NCI-H526 treated with DMSO at 0.1 percent for 48 hours (cell line): ENCODE data around the gene NBPF11.
"Not testable (repeated sequence)": the region's sequence is repeated elsewhere in the genome, so short reads cannot be mapped to it uniquely, and the experiment has no call there.

Experiments used
- DNase-seq: peaks from one replicate; lab custom pipeline; 2025; lab: John Stamatoyannopoulos, UW

Gene NBPF11, protein sequence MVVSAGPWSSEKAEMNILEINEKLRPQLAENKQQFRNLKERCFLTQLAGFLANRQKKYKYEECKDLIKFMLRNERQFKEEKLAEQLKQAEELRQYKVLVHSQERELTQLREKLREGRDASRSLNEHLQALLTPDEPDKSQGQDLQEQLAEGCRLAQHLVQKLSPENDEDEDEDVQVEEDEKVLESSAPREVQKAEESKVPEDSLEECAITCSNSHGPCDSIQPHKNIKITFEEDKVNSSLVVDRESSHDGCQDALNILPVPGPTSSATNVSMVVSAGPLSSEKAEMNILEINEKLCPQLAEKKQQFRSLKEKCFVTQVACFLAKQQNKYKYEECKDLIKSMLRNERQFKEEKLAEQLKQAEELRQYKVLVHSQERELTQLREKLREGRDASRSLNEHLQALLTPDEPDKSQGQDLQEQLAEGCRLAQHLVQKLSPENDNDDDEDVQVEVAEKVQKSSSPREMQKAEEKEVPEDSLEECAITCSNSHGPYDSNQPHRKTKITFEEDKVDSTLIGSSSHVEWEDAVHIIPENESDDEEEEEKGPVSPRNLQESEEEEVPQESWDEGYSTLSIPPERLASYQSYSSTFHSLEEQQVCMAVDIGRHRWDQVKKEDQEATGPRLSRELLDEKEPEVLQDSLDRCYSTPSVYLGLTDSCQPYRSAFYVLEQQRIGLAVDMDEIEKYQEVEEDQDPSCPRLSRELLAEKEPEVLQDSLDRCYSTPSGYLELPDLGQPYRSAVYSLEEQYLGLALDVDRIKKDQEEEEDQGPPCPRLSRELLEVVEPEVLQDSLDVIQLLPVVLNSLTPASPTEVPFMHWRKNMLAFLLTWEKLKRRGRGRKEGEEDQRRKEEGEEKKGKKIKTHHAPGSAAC

DNA sequence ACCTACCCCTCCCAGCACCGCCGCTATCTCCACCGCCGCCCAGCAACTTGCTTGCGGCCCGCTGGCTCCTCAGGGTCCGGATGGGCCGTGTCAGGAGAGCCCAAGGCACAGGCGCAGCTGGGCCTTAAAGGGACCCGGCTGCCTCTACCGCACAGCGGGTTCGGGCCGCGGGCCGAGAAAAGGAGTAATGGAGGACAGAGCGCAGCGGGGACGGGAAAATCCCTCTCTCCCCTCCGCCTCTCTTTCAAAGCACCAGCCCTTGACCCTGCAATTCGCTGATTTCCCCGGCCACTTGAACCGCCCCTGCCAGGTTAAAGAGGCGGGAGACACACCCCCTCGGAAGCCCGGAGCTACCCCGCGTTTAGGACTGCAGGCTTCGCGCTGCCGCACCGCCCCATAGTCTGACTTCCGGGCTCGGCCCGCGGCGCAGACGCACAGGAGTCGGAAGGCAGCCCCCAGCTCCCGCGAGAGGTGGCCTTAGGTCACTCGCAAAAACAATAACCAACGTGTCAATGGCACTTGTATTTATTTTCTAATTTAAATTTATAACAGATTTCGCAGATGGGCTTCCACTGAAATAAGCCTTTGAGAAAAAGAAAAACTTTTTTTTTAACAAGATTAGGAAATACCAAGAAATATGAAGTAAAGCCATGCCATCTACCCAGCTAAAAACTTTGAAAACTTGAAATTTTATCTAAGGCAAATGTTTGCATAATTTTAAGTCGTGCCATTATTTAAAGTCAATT lies at the start of gene NBPF11:
Gene NBPF11 (minus strand): TSS at position 371 of the 746 bp plus-strand sequence. CDS start 25,278 bp downstream, outside the sequence.
- peak; percentile 88 for DNase-seq

DNA sequence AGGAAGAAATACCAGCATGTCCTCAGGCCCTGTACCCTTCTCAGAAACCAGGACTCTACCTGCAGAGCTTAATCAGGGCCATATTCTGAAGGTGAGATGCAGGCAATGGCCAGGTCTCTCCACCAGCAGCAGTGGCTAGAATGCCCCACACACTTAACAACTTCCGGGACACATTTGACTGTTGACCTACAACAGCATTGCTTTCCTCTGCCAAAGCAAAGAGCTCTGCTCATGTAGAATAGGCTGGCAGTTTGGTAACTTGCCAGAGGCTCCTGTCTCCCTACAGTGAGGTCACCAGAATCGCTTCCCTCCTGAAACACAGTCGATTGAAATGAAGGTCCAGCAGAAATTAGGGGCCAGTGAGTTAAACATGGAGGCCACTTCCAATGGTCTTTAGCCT lies 45.3 kb upstream of the NBPF11 start:
- DNase-seq = not testable (repeated sequence)

DNA sequence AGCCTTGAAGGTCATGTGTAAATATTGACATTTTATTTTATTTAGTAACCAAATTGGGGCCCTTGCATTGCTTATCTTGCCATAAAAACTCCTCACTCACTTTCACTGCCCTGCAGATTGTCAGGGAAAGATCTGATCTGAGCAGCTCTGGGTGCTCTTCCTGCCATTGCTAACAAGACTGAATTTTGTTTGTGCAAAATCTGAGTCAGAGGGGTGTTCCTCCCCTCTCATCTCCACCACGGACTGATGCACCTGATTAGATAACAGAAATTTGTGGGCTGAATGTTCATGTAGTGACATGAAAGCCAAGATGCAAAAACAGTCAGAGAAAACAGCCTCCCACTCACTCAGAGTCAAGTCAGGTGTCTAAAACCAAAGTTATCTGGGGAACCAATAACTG lies 44.9 kb upstream of the NBPF11 start:
- not testable (repeated sequence) for DNase-seq

DNA sequence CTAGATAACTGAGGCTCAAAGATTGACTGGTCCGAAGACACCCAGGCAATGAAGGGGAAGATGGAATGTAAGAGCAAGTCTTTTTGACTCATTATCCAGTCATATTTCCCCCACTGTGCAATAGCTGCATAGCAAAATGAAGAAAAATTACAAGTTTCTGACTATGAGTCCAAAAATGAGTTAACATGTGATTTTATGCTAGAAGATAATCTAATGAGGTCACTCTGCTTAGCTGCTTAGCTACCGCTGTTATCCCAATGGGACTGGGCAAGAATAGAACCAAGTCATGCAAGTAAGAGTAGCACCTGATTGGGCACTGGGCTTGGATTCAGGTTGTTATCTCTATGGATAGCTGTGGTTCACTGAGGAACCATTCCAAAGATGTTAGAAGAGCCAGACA lies 43.0 kb upstream of the NBPF11 start:
- DNase-seq = not testable (repeated sequence)

DNA sequence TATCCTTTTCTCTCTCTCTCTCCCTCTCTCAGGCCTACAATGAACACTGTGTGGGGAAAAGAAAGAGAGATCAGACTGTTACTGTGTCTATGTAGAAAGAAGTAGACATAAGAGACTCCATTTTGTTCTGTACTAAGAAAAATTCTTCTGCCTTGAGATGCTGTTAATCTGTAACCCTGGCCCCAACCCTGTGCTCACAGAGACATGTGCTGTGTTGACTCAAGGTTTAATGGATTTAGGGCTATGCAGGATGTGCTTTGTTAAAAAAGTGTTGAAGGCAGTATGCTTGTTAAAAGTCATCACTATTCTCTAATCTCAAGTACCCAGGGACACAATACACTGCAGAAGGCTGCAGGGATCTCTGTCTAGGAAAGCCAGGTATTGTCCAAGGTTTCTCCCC lies 36.7 kb upstream of the NBPF11 start:
- DNase-seq = not testable (repeated sequence)

DNA sequence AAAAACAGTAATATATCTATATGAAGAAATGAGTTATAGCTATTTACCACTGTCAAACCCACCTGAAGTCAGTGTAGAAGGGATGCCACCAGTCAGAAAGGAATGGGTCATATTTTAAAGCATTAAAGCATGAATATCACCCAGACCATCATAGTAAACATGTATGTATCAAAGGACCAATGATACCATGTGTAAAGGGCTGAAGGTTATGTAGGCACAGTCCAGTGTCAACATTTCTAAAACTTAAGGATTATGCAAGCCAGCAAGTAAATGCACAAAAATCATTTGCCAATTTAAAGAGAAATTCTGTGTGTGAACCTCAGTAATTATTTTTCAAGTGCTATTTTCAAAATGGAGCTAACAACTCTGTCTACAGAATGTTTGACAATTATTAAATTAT lies 26.6 kb upstream of the NBPF11 start:
- DNase-seq = not testable (repeated sequence)

DNA sequence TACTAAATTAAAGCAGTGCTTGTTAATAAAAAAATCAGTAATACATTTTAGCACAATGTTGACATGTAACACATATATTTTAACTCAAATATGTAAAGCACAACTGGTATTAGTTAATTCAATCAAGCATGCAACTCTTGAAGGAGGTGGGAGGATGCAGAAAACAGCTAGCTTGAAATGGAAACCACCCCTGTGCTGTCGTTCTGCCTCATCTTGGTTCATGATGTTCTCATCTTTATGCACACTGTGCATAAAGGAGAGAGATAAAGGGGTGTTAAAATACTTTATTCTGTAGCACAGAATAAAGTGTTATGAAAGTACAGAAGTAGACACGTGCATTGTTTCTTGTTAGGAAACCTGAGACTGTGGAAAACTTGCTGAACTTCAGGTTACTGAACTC lies 23.3 kb upstream of the NBPF11 start:
- not testable (repeated sequence) for DNase-seq

DNA sequence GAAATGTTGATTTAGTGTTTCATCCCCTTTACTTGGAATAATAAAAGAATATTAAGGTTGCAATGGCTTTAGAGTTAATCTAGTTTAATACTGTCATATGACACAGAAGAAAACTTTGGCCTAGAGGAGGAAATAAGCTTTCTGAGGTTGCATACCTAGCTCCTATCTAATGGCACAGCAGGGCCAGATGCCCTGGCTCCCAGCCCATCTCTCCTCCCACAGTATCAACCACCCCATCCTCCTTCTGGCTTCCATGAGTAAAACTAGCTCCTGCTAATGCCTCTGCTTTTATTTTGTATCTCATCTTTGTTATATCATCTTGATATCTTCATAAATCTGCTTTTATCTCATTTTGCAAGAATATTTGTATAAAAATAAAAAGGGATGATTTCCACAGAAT lies 19.9 kb upstream of the NBPF11 start:
- DNase-seq = not testable (repeated sequence)

DNA sequence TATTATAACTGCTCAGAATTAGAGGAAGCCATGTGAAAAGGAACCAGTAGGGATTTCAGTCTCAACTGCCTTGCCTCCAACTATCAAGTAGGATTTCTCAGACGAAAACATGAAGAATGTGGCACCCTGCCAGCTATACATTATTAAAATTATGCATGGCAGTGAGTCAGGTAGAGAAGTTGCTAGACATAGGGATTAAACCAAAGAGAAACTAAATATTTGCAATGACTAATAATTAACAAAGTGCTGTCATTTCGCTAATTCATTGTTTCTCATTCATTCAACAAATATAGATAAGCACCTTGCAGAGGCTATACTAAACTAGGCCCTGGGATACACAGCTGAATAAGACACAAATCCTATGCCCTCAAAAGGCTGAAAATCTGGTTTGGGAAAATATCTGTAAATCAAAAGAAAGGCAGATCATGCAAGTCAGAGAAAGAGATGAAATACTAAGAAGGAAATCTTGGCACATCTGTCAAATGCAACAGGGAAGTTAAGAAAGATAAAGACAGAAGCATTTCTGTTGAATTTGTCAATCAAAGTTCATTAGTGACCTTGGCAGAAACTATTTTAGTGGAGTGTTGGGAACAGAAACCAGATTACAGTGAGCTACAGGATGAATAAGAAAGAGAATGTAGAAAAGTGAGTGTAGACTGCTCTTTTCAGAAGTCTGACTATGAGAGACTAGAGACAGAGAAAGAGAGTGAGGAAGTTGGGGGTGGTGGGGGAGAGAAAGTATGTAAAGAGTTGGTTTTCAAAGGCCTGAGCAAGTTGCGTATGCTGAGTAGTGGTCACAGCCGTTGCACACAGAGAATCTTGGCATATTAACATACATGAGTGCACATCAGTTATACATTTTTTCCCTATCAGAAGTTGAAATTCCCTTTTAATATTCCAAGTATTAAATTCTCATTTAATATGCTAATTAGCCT lies 14.7 kb upstream of the NBPF11 start:
- DNase-seq = peak; percentile 45

DNA sequence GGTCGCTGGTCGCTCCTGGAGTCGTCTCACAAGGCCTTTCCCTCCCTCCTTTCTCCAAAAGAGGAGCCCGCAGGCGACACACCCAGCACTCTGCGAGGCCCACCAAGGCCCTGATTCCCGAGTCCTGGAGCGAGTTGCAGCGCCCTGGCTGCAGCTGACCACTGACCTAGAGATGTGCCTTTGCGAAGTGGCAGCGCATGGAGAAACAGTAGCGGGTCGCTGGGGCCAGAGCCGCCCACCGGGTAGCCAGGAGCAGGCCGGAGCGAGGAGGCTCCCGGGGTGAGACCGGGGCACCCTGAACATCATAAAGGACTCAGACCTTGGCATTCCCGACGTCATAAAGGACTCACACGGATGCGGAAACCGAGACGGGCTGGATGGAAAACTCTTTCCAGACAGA lies 10.3 kb upstream of the NBPF11 start:
- DNase-seq = no peak

DNA sequence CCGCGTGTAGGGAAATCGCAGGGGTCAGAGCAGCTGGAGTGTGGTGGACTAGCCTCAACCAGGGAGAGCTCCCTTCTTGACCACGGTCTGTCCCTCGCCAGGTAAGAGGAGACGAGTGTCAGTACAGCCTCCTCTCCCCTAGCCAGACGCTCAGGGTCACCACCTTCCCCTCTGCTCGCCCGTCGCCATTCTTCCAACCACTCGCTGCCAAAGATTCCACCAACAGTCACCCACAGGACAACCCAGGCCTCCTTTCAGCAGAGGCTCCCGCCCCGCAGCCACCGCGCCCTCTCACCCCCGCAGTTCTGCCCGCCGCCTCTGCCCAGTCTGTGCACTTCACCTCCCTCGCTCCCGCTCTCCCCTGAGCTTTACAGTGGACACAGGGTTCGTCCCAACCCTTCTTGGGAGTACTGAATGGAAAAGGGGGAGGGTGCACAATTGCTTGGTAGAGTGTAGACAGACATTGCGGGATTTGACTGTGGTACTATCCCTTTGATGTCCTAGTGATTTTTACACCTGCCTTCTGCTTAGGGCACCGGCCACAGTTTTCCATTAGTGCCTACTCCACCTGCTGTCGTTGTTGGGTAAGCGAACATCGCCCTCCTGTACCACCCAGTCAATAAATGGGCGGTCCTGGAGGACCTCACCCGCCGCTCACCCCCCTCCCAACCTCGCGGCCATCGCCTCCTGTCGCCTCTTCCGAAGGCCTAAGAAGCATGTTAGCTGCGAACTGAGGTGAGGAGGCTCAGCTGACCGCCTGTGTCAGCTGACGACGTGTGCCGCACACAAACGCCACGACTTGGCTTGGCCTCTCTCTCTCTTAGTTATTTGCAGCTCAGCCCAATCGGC lies 9.2 kb upstream of the NBPF11 start:
- no peak for DNase-seq

DNA sequence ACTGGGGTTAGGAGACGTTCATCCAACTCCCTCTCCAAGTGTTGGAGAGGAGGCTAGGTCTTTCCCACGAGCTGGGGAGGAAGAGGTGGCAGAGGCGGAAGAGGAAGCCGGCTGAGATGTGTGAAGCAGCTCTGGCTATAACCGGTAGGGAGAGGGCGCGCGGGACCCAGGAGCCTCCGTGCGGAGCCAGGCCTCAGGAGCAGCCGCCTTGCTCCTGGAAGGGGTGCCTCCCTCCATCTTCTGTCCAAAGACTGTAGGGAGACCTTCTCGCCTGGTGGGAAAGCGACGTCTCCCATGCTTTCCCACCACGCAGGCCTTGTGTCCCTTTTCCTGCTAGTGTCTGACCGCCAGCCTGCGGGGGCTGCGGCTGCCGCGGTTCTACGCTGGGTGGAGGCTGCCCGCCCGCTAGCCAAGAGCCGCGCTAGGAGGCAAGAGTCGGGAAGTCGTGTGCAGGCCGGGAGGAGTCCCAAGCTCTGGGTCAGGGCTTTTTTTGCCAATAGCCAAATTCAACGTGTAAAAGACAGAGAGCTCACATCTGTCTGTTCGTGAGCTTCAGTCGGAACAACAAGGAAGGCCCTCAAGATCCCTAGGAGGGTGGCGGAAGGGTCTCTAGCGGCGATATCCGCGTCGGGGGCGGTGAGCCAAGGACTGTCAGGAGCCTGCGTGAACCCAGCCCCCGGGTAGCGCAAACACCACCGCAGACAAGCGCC lies 8.4 kb upstream of the NBPF11 start:
- DNase-seq = no peak

DNA sequence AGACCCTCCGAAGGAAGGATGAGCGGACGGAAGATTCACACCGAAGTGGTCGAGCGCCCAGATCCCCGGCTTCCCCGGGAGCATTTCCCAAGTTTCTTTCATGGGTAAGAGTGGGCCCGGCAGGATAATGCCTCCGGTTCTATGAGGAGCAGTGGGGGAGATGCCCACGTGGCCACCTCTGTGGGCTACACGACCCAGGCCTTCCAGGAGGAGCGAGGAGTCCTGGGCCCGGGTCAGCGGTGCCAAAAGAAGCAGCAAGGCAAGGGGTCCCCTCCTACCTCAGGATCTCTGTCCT lies 7.9 kb upstream of the NBPF11 start:
- no peak for DNase-seq

DNA sequence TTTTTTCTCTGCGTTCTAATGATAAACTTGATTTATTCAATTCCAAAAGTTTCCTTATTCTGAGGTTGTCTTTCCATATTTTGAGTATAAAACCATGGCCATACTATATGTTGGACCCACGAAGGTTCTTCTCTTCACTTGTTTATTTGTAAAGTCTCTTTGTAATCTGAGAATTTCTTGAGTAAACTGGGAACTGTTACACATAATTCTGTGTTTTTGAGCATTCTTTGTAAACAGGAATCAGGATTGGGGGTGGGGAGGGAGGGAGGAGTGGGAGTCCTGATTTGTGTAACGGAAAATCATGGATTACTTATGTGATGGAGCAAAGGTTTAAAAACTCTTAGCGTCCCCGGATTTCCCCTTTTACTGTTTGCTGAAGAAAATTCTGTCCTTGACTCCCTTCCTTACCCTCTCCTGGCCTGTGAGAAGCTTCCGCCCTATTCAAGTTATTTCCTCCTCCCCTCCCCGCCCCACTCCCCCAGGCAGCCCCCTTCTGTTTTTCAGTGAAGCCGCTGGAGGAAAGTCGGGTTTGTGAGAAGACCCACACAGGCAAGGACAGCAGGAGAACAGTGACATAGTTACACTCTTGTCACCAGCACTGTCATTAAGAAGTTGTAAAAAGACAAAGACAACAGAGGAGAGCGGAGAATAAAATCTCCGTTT lies 6.4 kb upstream of the NBPF11 start:
- DNase-seq = no peak

DNA sequence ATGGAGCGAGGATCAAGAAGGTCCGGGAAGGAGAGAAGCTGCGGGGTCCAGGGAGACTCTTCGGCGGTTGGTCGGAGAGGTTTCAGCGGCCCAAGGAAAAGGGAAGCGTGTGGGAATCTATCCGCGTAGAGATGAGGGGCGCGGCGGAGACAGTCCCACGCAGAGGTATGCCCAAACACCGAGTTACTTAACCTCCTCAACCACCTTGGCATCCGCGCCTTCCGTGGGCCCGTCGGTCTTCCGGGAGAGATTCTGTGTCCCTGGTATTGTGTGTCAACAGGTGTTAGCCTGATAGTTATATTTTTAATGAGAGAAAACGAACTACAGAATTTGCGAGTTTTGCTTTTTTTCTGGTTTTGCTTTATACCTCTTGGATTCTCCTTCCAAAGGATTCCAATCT lies 5.7 kb upstream of the NBPF11 start:
- not testable (repeated sequence) for DNase-seq

DNA sequence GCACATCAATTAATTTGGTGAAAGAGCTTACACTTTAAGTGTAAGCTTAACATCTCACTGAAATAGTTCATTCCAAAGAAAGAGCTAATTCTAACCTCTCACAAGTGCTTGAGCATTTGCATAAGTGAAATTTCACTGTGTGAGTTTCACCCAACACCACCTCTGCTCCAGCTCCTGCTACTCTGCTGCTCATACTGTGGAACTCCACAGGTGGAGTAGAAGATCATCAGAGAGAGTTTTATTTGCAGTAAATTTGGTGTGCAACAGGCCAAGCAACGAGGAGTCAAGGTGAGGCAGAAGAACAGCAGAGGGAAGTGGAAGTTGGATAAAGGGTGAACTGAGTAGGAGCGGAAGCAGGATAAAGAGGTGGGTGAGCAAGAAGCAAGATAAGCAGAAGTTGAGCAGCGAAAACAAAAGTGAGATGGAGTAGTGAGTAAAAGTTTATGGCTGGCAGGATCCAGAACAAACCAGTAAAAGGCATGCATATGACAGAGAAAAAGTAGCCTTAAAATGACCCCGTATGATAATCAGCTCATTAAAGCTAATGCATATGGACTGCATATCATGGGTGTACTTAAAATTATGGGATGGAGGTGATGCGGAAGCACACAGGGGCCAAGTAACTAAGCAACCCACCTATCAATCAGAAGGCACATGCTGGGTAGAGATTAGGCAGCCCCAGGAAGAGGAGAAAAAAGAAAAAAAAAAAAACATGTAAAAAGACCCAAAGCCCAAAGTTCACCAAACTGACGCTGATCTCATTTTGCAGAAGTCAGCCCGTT lies 3.6 kb upstream of the NBPF11 start:
- not testable (repeated sequence) for DNase-seq

DNA sequence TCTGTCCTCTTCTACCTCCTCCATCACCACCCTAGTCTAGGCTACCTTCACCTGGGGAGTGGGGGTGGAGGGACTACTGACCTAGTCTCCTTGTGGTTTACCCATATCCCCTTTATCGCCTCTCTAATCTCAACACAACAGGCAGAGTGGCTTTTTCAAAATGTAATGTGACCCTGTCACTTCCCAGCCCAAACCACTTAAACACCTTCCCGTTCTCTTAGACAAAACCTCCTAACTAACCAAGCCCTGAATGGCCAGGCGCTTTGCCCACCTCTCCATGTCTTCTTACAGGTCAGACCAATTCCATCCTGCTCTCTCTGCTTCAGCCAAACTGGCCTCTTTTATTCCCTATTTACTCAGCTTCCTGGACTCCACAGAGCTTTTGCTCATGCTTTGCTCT lies 714 bp upstream of the NBPF11 start:
- not testable (repeated sequence) for DNase-seq

DNA sequence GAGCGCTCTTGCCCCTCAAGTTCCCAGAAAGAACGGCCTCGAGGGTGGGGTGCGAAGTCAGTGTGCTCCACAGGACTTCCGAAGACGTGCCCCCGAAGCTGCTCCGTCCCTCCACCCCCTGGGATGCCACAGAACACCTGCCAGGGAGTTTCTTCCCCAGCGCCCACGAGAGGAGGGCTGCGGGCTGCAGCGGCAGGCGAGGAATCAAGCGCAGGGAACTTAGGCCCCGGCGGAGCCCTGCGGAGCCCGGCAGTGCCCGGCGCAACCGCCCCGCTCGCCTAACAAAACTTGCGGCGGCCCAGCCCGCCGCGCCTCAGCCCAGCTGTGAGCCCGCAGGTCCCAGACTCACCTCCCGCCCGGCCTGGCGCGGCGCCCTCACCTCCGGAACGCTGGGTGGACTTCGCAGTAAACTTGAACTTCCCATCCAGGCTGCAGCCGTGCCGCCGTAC lies 686 bp downstream of the NBPF11 start:
- peak; percentile 44 for DNase-seq
